ENCODE measurements around the gene GRAMD2B. TPM values are rescaled to one million over a fixed set of nuclear protein-coding genes. Genes with fewer than 3 reads are reported as not detected.
"Not testable (repeated sequence)": the region's sequence is repeated elsewhere in the genome, so short reads cannot be mapped to it uniquely, and the experiment has no call there.

The GRAMD2B gene
- total RNA-seq, 2 experiments from 2014 or later, result 9.7 to 13.9 TPM

GRCh38 chr5:126462239-126463014 lies 39.2 kb downstream of the GRAMD2B start:
- no peak for ATAC-seq

GRCh38 chr5:126464016-126464415 lies 40.8 kb downstream of the GRAMD2B start:
- CTCF ChIA-PET, result no interaction called here
- Mint-ChIP-seq H3K4me3 (no peak overlapping the region), H3K36me3 (ENCODE audit: low read depth) (peaks cover 13% of the 10 kb centered on the region), H3K4me1 (peaks cover 32% of the 10 kb centered on the region), H3K9me3 (ENCODE audit: low read depth) (no peaks in the 10 kb centered on the region), H3K27me3 (no peaks in the 10 kb centered on the region), H3K27ac (peak overlapping the region; percentile 4)
- intact Hi-C loops (cut with DNase I, micrococcal nuclease), result no loop called here
- ATAC-seq (peak; percentile 91), DNase-seq (peak; percentile 29)
- POLR2A ChIA-PET, result interaction anchor here (0.9 kb wide), 1 partner anchor 14 kb away, joined by 3 read pairs; no protein-coding TSS in a partner anchor

More at GRCh38 chr5:126462239-126463014, 39.2 kb downstream of the GRAMD2B start:
- DNase-seq, result no peak
- H3K9me3 Mint-ChIP-seq (ENCODE audit: low read depth), result no peaks in the 10 kb centered on the region
- H3K36me3 Mint-ChIP-seq (ENCODE audit: low read depth), result peaks cover 14% of the 10 kb centered on the region
- peaks cover 32% of the 10 kb centered on the region for H3K4me1 Mint-ChIP-seq
- no peaks in the 10 kb centered on the region for H3K27me3 Mint-ChIP-seq
- ChIA-PET CTCF (interaction anchor here (0.6 to 1.3 kb wide), 4 partner anchors 27 to 135 kb away, joined by 3 to 8 read pairs (median 4); no protein-coding TSS in a partner anchor), POLR2A (no interaction called here)
- intact Hi-C loops (cut with DNase I, micrococcal nuclease), result no loop called here
- no peak overlapping the region for H3K27ac Mint-ChIP-seq
- no peak overlapping the region for H3K4me3 Mint-ChIP-seq

- H3K36me3 Mint-ChIP-seq (ENCODE audit: low read depth), result peaks cover 14% of the 10 kb centered on the region
- H3K27ac Mint-ChIP-seq, result no peak overlapping the region
- no peak for DNase-seq
- ChIA-PET CTCF (no interaction called here), POLR2A (no interaction called here)
- H3K9me3 Mint-ChIP-seq (ENCODE audit: low read depth), result no peaks in the 10 kb centered on the region
- peaks cover 32% of the 10 kb centered on the region for H3K4me1 Mint-ChIP-seq
- no peak for ATAC-seq
- H3K4me3 Mint-ChIP-seq, result no peak overlapping the region
- intact Hi-C loops (cut with DNase I, micrococcal nuclease), result no loop called here
- H3K27me3 Mint-ChIP-seq, result no peaks in the 10 kb centered on the region
Observed at GRCh38 chr5:126464959-126465358, 41.8 kb downstream of the GRAMD2B start.

GRCh38 chr5:126468091-126468490 lies 44.9 kb downstream of the GRAMD2B start:
- Mint-ChIP-seq H3K4me3 (no peak overlapping the region), H3K36me3 (ENCODE audit: low read depth) (peaks cover 28% of the 10 kb centered on the region)
- CTCF ChIA-PET, result interaction anchor here (1.2 kb wide), 1 partner anchor 31 kb away, joined by 6 read pairs; no protein-coding TSS in a partner anchor

GRCh38 chr5:126469536-126470316 lies 46.5 kb downstream of the GRAMD2B start:
- no peak overlapping the region for H3K27ac Mint-ChIP-seq
- intact Hi-C loops (cut with DNase I, micrococcal nuclease), result no loop called here
- H3K4me1 Mint-ChIP-seq, result peaks cover 11% of the 10 kb centered on the region
- H3K4me3 Mint-ChIP-seq, result no peak overlapping the region
- no peaks in the 10 kb centered on the region for H3K9me3 Mint-ChIP-seq (ENCODE audit: low read depth)
- ATAC-seq (no peak), DNase-seq (no peak)
- H3K36me3 Mint-ChIP-seq (ENCODE audit: low read depth), result peaks cover 34% of the 10 kb centered on the region
- CTCF ChIA-PET, result no interaction called here
- H3K27me3 Mint-ChIP-seq, result no peaks in the 10 kb centered on the region
- POLR2A ChIA-PET, result no interaction called here

More at GRCh38 chr5:126468091-126468490, 44.9 kb downstream of the GRAMD2B start:
- H3K27me3 Mint-ChIP-seq, result no peaks in the 10 kb centered on the region
- no peak overlapping the region for H3K27ac Mint-ChIP-seq
- DNase-seq, result no peak
- H3K4me1 Mint-ChIP-seq, result peaks cover 24% of the 10 kb centered on the region
- ATAC-seq, result no peak
- intact Hi-C loops (cut with DNase I, micrococcal nuclease), result no loop called here
- POLR2A ChIA-PET, result no interaction called here
- H3K9me3 Mint-ChIP-seq (ENCODE audit: low read depth), result no peaks in the 10 kb centered on the region

- H3K4me3 Mint-ChIP-seq; H3K9me3 Mint-ChIP-seq (ENCODE audit: low read depth); ATAC-seq; DNase-seq; H3K4me1 Mint-ChIP-seq; H3K27ac Mint-ChIP-seq; H3K27me3 Mint-ChIP-seq; intact Hi-C loops (cut with DNase I, micrococcal nuclease); POLR2A ChIA-PET: not testable (repeated sequence)
- CTCF ChIA-PET, result interaction anchor here (0.9 kb wide), 1 partner anchor 99 kb away, joined by 3 read pairs; no protein-coding TSS in a partner anchor
- peaks cover 34% of the 10 kb centered on the region for H3K36me3 Mint-ChIP-seq (ENCODE audit: low read depth)
Observed at GRCh38 chr5:126470529-126470928, 47.3 kb downstream of the GRAMD2B start.

GRCh38 chr5:126471247-126471646 lies 48.0 kb downstream of the GRAMD2B start:
- peaks cover 31% of the 10 kb centered on the region for H3K36me3 Mint-ChIP-seq (ENCODE audit: low read depth)
- H3K9me3 Mint-ChIP-seq (ENCODE audit: low read depth), result no peaks in the 10 kb centered on the region
- no peak overlapping the region for H3K27ac Mint-ChIP-seq
- intact Hi-C loops (cut with DNase I, micrococcal nuclease), result no loop called here
- CTCF ChIA-PET, result interaction anchor here (0.7 to 1.4 kb wide), 4 partner anchors 16 to 133 kb away, joined by 3 to 4 read pairs (median 3); no protein-coding TSS in a partner anchor
- POLR2A ChIA-PET, result interaction anchor here (1.0 kb wide), 1 partner anchor 21 kb away, joined by 3 read pairs; no protein-coding TSS in a partner anchor
- H3K4me3 Mint-ChIP-seq, result no peak overlapping the region
- DNase-seq, result no peak
- H3K27me3 Mint-ChIP-seq, result no peaks in the 10 kb centered on the region
- no peak for ATAC-seq
- peaks cover 8% of the 10 kb centered on the region for H3K4me1 Mint-ChIP-seq

- intact Hi-C loops (cut with DNase I, micrococcal nuclease), result loop anchor here in 1 of 2 experiments (2.0 kb wide), 1 partner anchor 21 kb away; no protein-coding TSS in a partner anchor
- peaks cover 27% of the 10 kb centered on the region for H3K36me3 Mint-ChIP-seq (ENCODE audit: low read depth)
- ATAC-seq, result peak; percentile 49
- no peak for DNase-seq
- H3K27me3 Mint-ChIP-seq, result no peaks in the 10 kb centered on the region
- no peak overlapping the region for H3K4me3 Mint-ChIP-seq
- POLR2A ChIA-PET, result interaction anchor here (1.0 kb wide), 1 partner anchor 22 kb away, joined by 3 read pairs; no protein-coding TSS in a partner anchor
- H3K4me1 Mint-ChIP-seq, result peaks cover 8% of the 10 kb centered on the region
- CTCF ChIA-PET, result interaction anchor here (0.7 to 1.4 kb wide), 4 partner anchors 15 to 134 kb away, joined by 3 to 4 read pairs (median 3); no protein-coding TSS in a partner anchor
- H3K27ac Mint-ChIP-seq, result peak overlapping the region; percentile 56
- H3K9me3 Mint-ChIP-seq (ENCODE audit: low read depth), result no peaks in the 10 kb centered on the region
Observed at GRCh38 chr5:126471875-126472537, 48.8 kb downstream of the GRAMD2B start.

GRCh38 chr5:126472538-126472889 lies 49.3 kb downstream of the GRAMD2B start:
- no peak overlapping the region for H3K4me3 Mint-ChIP-seq
- no peaks in the 10 kb centered on the region for H3K27me3 Mint-ChIP-seq
- no peaks in the 10 kb centered on the region for H3K9me3 Mint-ChIP-seq (ENCODE audit: low read depth)
- peaks cover 8% of the 10 kb centered on the region for H3K4me1 Mint-ChIP-seq
- CTCF ChIA-PET, result interaction anchor here (1.0 kb wide), 1 partner anchor 27 kb away, joined by 3 read pairs; no protein-coding TSS in a partner anchor
- no peak for DNase-seq
- ATAC-seq, result peak; percentile 49
- intact Hi-C loops (cut with DNase I, micrococcal nuclease), result loop anchor here in 1 of 2 experiments (2.0 kb wide), 1 partner anchor 22 kb away; no protein-coding TSS in a partner anchor
- peak overlapping the region; percentile 56 for H3K27ac Mint-ChIP-seq
- POLR2A ChIA-PET, result no interaction called here
- H3K36me3 Mint-ChIP-seq (ENCODE audit: low read depth), result peaks cover 25% of the 10 kb centered on the region

GRCh38 chr5:126477294-126478117 lies 54.3 kb downstream of the GRAMD2B start:
- ChIA-PET POLR2A (no interaction called here), CTCF (interaction anchor here (1.0 to 4.4 kb wide), 3 partner anchors 19 to 83 kb away, joined by 3 to 14 read pairs (median 3); no protein-coding TSS in a partner anchor)
- ATAC-seq, result no peak
- no peak for DNase-seq
- Mint-ChIP-seq H3K9me3 (ENCODE audit: low read depth) (no peaks in the 10 kb centered on the region), H3K27ac (no peak overlapping the region), H3K4me1 (peaks cover 2% of the 10 kb centered on the region), H3K36me3 (ENCODE audit: low read depth) (peaks cover 20% of the 10 kb centered on the region), H3K4me3 (no peak overlapping the region), H3K27me3 (no peaks in the 10 kb centered on the region)
- intact Hi-C loops (cut with DNase I, micrococcal nuclease), result no loop called here

Measured in activated CD4-positive, alpha-beta T cell treated with anti-CD3 and anti-CD28 coated beads for 36 hours (primary cell).